WTC11 (cell line): ENCODE measurements around the gene SCN4B. TPM values are rescaled to one million over a fixed set of nuclear protein-coding genes. Genes with fewer than 3 reads are reported as not detected.

Experiments used
- ATAC-seq: fragments of 200-7000 bp; cut with Tn5 transposase; 2 replicates; pipeline ENCODE4 v1.10.0; 2021; ENCODE audit warnings: mild to moderate bottlenecking, moderate library complexity
- CTCF ChIA-PET: fragments of 300-600 bp; sonication (Branson Sonifier 250); formaldehyde crosslinking; loops from one replicate; lab custom pipeline; 2021; ENCODE audit warnings: antibody characterized with exemption; lab: Charles Lee
- POLR2A ChIA-PET: fragments of 350-600 bp; sonication (Branson Sonifier 250); formaldehyde crosslinking; loops from one replicate; lab custom pipeline; 2021; ENCODE audit warnings: antibody characterized with exemption; lab: Charles Lee
- DNase-seq: peaks from one replicate; pipeline ENCODE4 v3.0.0; 2021; ENCODE audit warnings: low spot score
- H3K27ac Mint-ChIP-seq: 2 replicates; pipeline ENCODE4 v1.8.0; 2021; ENCODE audit warnings: mixed read lengths
- H3K27me3 Mint-ChIP-seq: 2 replicates; pipeline ENCODE4 v1.8.0; 2021; ENCODE audit warnings: low read depth, mild to moderate bottlenecking, moderate library complexity, mixed read lengths
- H3K36me3 Mint-ChIP-seq: 2 replicates; pipeline ENCODE4 v1.8.0; 2021; ENCODE audit warnings: mixed read lengths
- H3K4me1 Mint-ChIP-seq: 2 replicates; pipeline ENCODE4 v1.8.0; 2022; ENCODE audit warnings: mixed read lengths
- H3K4me3 Mint-ChIP-seq: 2 replicates; pipeline ENCODE4 v1.8.0; 2021; ENCODE audit warnings: mild to moderate bottlenecking, moderate library complexity, mixed read lengths
- H3K9me3 Mint-ChIP-seq: 2 replicates; pipeline ENCODE4 v1.8.0; 2021; ENCODE audit warnings: mixed read lengths
- ERG ChIP-seq: fragments of 250-450 bp; sonication (Bioruptor Pico); IDR thresholded peaks from 2 replicates; pipeline ENCODE4 v1.8.0; 2021; ENCODE audit warnings: mild to moderate bottlenecking
- FOXJ3 ChIP-seq: sonication (generic); formaldehyde crosslinking; IDR thresholded peaks from 2 replicates; pipeline ENCODE4 v1.9.0; 2021; ENCODE audit warnings: missing genetic modification reagents, mild to moderate bottlenecking, borderline replicate concordance
- JUN ChIP-seq: sonication (generic); formaldehyde crosslinking; IDR thresholded peaks from 2 replicates; pipeline ENCODE4 v1.8.0; 2023; ENCODE audit warnings: mild to moderate bottlenecking, missing genetic modification reagents
- MYBL2 ChIP-seq: sonication (generic); formaldehyde crosslinking; IDR thresholded peaks from 2 replicates; pipeline ENCODE4 v1.8.1; 2023; ENCODE audit warnings: mild to moderate bottlenecking, moderate library complexity, missing genetic modification reagents
- NFATC4 ChIP-seq: fragments of 250-450 bp; sonication (Bioruptor Pico); IDR thresholded peaks from 2 replicates; pipeline ENCODE4 v1.9.0; 2021; ENCODE audit warnings: mild to moderate bottlenecking
- PREB ChIP-seq: sonication (generic); formaldehyde crosslinking; IDR thresholded peaks from 2 replicates; pipeline ENCODE4 v1.8.1; 2022; ENCODE audit warnings: mild to moderate bottlenecking, missing genetic modification reagents, moderate library complexity, borderline replicate concordance
- RELA ChIP-seq: sonication (generic); formaldehyde crosslinking; IDR thresholded peaks from 2 replicates; pipeline ENCODE4 v1.8.1; 2022; ENCODE audit warnings: missing genetic modification reagents, mild to moderate bottlenecking, borderline replicate concordance
- SOX15 ChIP-seq: fragments of 250-450 bp; sonication (Bioruptor Pico); IDR thresholded peaks from 2 replicates; pipeline ENCODE4 v1.9.0; 2021; ENCODE audit warnings: mild to moderate bottlenecking
- TP53 ChIP-seq: sonication (generic); formaldehyde crosslinking; IDR thresholded peaks from 2 replicates; pipeline ENCODE4 v1.8.1; 2023; ENCODE audit warnings: mild to moderate bottlenecking, missing genetic modification reagents
- ZBTB21 ChIP-seq: sonication (generic); formaldehyde crosslinking; IDR thresholded peaks from 2 replicates; pipeline ENCODE4 v1.8.1; 2023; ENCODE audit warnings: mild to moderate bottlenecking, missing genetic modification reagents, borderline replicate concordance
- ZNF671 ChIP-seq: fragments of 250-450 bp; sonication (Bioruptor Pico); IDR thresholded peaks from 2 replicates; pipeline ENCODE4 v1.8.0; 2021; ENCODE audit warnings: mild to moderate bottlenecking
- total RNA-seq: library from RNA; stranded (reverse); gene quantifications from 3 replicates; pipeline ENCODE4 v1.2.3, GENCODE V29; 2021
- TF ChIP-seq, protein P1 (sequence below): sonication (generic); formaldehyde crosslinking; IDR thresholded peaks from 2 replicates; pipeline ENCODE4 v1.8.0; 2023; ENCODE audit warnings: mild to moderate bottlenecking, missing genetic modification reagents
- TF ChIP-seq, protein P2 (sequence below): fragments of 250-450 bp; sonication (Bioruptor Pico); IDR thresholded peaks from 2 replicates; pipeline ENCODE4 v2.1.2; 2022; ENCODE audit warnings: mild to moderate bottlenecking, moderate library complexity

SCN4B gene
- total RNA-seq, 1 experiment from 2014 or later, result 4.4 TPM

DNA sequence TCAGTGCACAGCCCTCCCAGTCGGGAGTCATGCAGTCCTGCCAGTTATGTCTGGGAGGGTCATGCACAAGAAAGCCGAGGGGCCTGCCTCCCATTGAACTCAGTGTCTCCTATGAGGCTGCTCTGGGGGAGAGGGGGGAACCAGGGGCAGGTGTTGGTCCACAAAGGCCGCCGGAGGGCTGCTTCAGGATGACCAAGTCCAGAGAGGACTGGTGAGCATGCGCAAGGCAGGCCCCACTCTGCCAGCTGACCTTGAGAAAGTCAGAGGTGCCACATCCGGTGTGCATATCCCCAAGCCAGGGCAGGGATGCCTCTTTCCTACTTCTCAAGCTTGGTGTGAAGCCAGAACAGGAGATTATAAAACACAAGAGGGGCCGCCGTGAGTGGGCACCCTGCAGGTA lies 4.4 kb downstream of the SCN4B start:
- TF ChIP-seq TP53 (CRISPR knock-in tag) (no peak), ZBTB21 (CRISPR knock-in tag) (no peak)
- CTCF ChIA-PET, result interaction anchor here (1.3 to 9.0 kb wide), 3 partner anchors 9 to 50 kb away, joined by 5 to 153 read pairs (median 5); no protein-coding TSS in a partner anchor
- Mint-ChIP-seq H3K4me1 (peaks cover 38% of the 10 kb centered on the region), H3K9me3 (no peaks in the 10 kb centered on the region), H3K36me3 (no peaks in the 10 kb centered on the region), H3K27me3 (peaks cover 75% of the 10 kb centered on the region), H3K27ac (no peak overlapping the region), H3K4me3 (no peak overlapping the region)
- DNase-seq (no peak), ATAC-seq (no peak)
- POLR2A ChIA-PET, result no interaction called here

- DNase-seq (no peak), ATAC-seq (no peak)
- no peak for TF ChIP-seq PREB (CRISPR knock-in tag)
- no peak for TF ChIP-seq FOXJ3
- TF ChIP-seq SOX15, result no peak
- TF ChIP-seq, protein P1, sequence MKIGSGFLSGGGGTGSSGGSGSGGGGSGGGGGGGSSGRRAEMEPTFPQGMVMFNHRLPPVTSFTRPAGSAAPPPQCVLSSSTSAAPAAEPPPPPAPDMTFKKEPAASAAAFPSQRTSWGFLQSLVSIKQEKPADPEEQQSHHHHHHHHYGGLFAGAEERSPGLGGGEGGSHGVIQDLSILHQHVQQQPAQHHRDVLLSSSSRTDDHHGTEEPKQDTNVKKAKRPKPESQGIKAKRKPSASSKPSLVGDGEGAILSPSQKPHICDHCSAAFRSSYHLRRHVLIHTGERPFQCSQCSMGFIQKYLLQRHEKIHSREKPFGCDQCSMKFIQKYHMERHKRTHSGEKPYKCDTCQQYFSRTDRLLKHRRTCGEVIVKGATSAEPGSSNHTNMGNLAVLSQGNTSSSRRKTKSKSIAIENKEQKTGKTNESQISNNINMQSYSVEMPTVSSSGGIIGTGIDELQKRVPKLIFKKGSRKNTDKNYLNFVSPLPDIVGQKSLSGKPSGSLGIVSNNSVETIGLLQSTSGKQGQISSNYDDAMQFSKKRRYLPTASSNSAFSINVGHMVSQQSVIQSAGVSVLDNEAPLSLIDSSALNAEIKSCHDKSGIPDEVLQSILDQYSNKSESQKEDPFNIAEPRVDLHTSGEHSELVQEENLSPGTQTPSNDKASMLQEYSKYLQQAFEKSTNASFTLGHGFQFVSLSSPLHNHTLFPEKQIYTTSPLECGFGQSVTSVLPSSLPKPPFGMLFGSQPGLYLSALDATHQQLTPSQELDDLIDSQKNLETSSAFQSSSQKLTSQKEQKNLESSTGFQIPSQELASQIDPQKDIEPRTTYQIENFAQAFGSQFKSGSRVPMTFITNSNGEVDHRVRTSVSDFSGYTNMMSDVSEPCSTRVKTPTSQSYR (CRISPR knock-in tag), result no peak
- POLR2A ChIA-PET, result no interaction called here
- H3K27ac Mint-ChIP-seq, result no peak overlapping the region
- CTCF ChIA-PET, result interaction anchor here (0.6 to 9.0 kb wide), 4 partner anchors 10 to 51 kb away, joined by 3 to 153 read pairs (median 5); no protein-coding TSS in a partner anchor
- H3K36me3 Mint-ChIP-seq, result no peaks in the 10 kb centered on the region
- H3K4me3 Mint-ChIP-seq, result no peak overlapping the region
- H3K27me3 Mint-ChIP-seq, result peaks cover 73% of the 10 kb centered on the region
- no peaks in the 10 kb centered on the region for H3K9me3 Mint-ChIP-seq
- peaks cover 40% of the 10 kb centered on the region for H3K4me1 Mint-ChIP-seq
Observed at GRCh38 chr11:118147502-118147901, 5.1 kb downstream of the SCN4B start.

- no peak for DNase-seq
- Mint-ChIP-seq H3K9me3 (no peaks in the 10 kb centered on the region), H3K4me1 (peaks cover 37% of the 10 kb centered on the region), H3K4me3 (peak overlapping the region; percentile 70), H3K27ac (no peak overlapping the region), H3K36me3 (no peaks in the 10 kb centered on the region), H3K27me3 (peaks cover 68% of the 10 kb centered on the region)
- POLR2A ChIA-PET, result no interaction called here
- CTCF ChIA-PET, result interaction anchor here (1.1 to 9.0 kb wide), 7 partner anchors 17 to 149 kb away, joined by 3 to 153 read pairs (median 3); no protein-coding TSS in a partner anchor
- ATAC-seq, result no peak
- TF ChIP-seq MYBL2 (CRISPR knock-in tag) (no peak), ERG (CRISPR knock-in tag) (no peak), RELA (CRISPR knock-in tag) (no peak), JUN (CRISPR knock-in tag) (no peak), ZNF671 (no peak), NFATC4 (CRISPR knock-in tag) (no peak)
- TF ChIP-seq, protein P2, sequence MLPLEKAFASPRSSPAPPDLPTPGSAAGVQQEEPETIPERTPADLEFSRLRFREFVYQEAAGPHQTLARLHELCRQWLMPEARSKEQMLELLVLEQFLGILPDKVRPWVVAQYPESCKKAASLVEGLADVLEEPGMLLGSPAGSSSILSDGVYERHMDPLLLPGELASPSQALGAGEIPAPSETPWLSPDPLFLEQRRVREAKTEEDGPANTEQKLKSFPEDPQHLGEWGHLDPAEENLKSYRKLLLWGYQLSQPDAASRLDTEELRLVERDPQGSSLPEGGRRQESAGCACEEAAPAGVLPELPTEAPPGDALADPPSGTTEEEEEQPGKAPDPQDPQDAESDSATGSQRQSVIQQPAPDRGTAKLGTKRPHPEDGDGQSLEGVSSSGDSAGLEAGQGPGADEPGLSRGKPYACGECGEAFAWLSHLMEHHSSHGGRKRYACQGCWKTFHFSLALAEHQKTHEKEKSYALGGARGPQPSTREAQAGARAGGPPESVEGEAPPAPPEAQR, result no peak
Observed at GRCh38 chr11:118146554-118146953, 6.1 kb downstream of the SCN4B start.
